ENCODE results near the gene FCHSD2.

FCHSD2 gene

GRCh38 chr11:73171436-73172161, 29.5 kb upstream of the FCHSD2 start:
- Histone ChIP-seq H3K4me3 (ENCODE audit: low read depth, low read length, poor library complexity, severe bottlenecking) (no peak overlapping the region), H3K9ac (ENCODE audit: low read length) (no peak overlapping the region), H3K27ac (ENCODE audit: low read depth, low read length, poor library complexity, severe bottlenecking) (no peak overlapping the region), H3K4me2 (ENCODE audit: low read length) (no peak overlapping the region), H3F3A (ENCODE audit: insufficient read depth, low read length) (0 out of 2 replicates have a peak, but pooled peaks cover 5% of the 10 kb centered on the region), H3K9me2 (ENCODE audit: low read depth, low read length) (no peaks in the 10 kb centered on the region), H3K27me3 (ENCODE audit: insufficient read depth, low read length) (no peaks in the 10 kb centered on the region), H3K4me1 (ENCODE audit: insufficient read depth, low read length, severe bottlenecking) (peaks cover 26% of the 10 kb centered on the region), H3K36me3 (ENCODE audit: insufficient read depth, low read length) (no peaks in the 10 kb centered on the region), H3K9me3 (ENCODE audit: low read length) (no peaks in the 10 kb centered on the region), H4K20me1 (ENCODE audit: insufficient read depth, low read length) (no peaks in the 10 kb centered on the region), H2AFZ (ENCODE audit: low read length) (no peak overlapping the region), H3K79me2 (ENCODE audit: insufficient read depth, low read length) (no peaks in the 10 kb centered on the region)
- TF ChIP-seq CTCF (IDR thresholded peaks at IDR 0.05; ENCODE audit: low read length) (no peak), EZH2 (IDR thresholded peaks at IDR 0.05; ENCODE audit: borderline replicate concordance, low read length) (no peak)

- Histone ChIP-seq H3K79me2 (ENCODE audit: insufficient read depth, low read length) (no peaks in the 10 kb centered on the region), H4K20me1 (ENCODE audit: insufficient read depth, low read length) (no peaks in the 10 kb centered on the region), H3K27ac (ENCODE audit: low read depth, low read length, poor library complexity, severe bottlenecking) (peak overlapping the region; percentile 51), H3K4me2 (ENCODE audit: low read length) (no peak overlapping the region; the same call in 1 of the 2 replicates), H3K4me1 (ENCODE audit: insufficient read depth, low read length, severe bottlenecking) (peaks cover 28% of the 10 kb centered on the region), H3K9me3 (ENCODE audit: low read length) (no peaks in the 10 kb centered on the region), H3K4me3 (ENCODE audit: low read depth, low read length, poor library complexity, severe bottlenecking) (no peak overlapping the region), H2AFZ (ENCODE audit: low read length) (no peak overlapping the region), H3F3A (ENCODE audit: insufficient read depth, low read length) (0 out of 2 replicates have a peak, but pooled peaks cover 5% of the 10 kb centered on the region), H3K36me3 (ENCODE audit: insufficient read depth, low read length) (no peaks in the 10 kb centered on the region), H3K9me2 (ENCODE audit: low read depth, low read length) (no peaks in the 10 kb centered on the region), H3K9ac (ENCODE audit: low read length) (peak overlapping the region; percentile 1; the same call in 1 of the 2 replicates), H3K27me3 (ENCODE audit: insufficient read depth, low read length) (no peaks in the 10 kb centered on the region)
- no peak for TF ChIP-seq CTCF (IDR thresholded peaks at IDR 0.05; ENCODE audit: low read length)
- TF ChIP-seq EZH2 (IDR thresholded peaks at IDR 0.05; ENCODE audit: borderline replicate concordance, low read length), result no peak
These were observed 28.0 kb upstream of the FCHSD2 start for GRCh38 chr11:73170140-73170539.

GRCh38 chr11:73168925-73169579, 26.9 kb upstream of the FCHSD2 start:
- Histone ChIP-seq H3K9me3 (ENCODE audit: low read length) (no peaks in the 10 kb centered on the region), H3K79me2 (ENCODE audit: insufficient read depth, low read length) (no peaks in the 10 kb centered on the region), H3K9me2 (ENCODE audit: low read depth, low read length) (no peaks in the 10 kb centered on the region), H3K4me1 (ENCODE audit: insufficient read depth, low read length, severe bottlenecking) (peaks cover 36% of the 10 kb centered on the region), H3K9ac (ENCODE audit: low read length) (no peak overlapping the region; the same call in 1 of the 2 replicates), H3K4me3 (ENCODE audit: low read depth, low read length, poor library complexity, severe bottlenecking) (no peak overlapping the region), H2AFZ (ENCODE audit: low read length) (no peak overlapping the region), H3K27me3 (ENCODE audit: insufficient read depth, low read length) (no peaks in the 10 kb centered on the region), H3K36me3 (ENCODE audit: insufficient read depth, low read length) (no peaks in the 10 kb centered on the region), H3F3A (ENCODE audit: insufficient read depth, low read length) (0 out of 2 replicates have a peak, but pooled peaks cover 5% of the 10 kb centered on the region), H3K27ac (ENCODE audit: low read depth, low read length, poor library complexity, severe bottlenecking) (peak overlapping the region; percentile 31), H4K20me1 (ENCODE audit: insufficient read depth, low read length) (no peaks in the 10 kb centered on the region), H3K4me2 (ENCODE audit: low read length) (no peak overlapping the region)
- no peak for TF ChIP-seq CTCF (IDR thresholded peaks at IDR 0.05; ENCODE audit: low read length)
- TF ChIP-seq EZH2 (IDR thresholded peaks at IDR 0.05; ENCODE audit: borderline replicate concordance, low read length), result no peak

Data from OCI-LY1 (cell line).